PC-3 (cell line): Measurements from ENCODE around the gene GPC6. TPM values are rescaled to one million over a fixed set of nuclear protein-coding genes. Genes with fewer than 3 reads are reported as not detected.

Source experiments
- ATAC-seq: fragments of 200-7000 bp; cut with Tn5 transposase; 2 replicates; pipeline ENCODE4 v1.9.1; 2020; ENCODE audit warnings: mild to moderate bottlenecking, moderate library complexity
- BruUV-seq: library from RNA; stranded (reverse); fragments of 400-500 nt; replicated peaks from 2 replicates; lab custom pipeline; 2021; lab: Mats Ljungman, UMichigan
- CTCF ChIA-PET: fragments of 300-600 bp; sonication (Branson Sonifier 250); formaldehyde crosslinking; loops from one replicate; lab custom pipeline; 2022; ENCODE audit warnings: antibody characterized with exemption; lab: Charles Lee
- POLR2A ChIA-PET: fragments of 300-600 bp; sonication (Branson Sonifier 250); formaldehyde crosslinking; loops from one replicate; lab custom pipeline; 2022; ENCODE audit warnings: antibody characterized with exemption; ENCODE audit not compliant: unreplicated experiment; lab: Charles Lee
- DNase-seq: peaks from one replicate; pipeline ENCODE4 v3.0.0-alpha.2; 2015
- H2AFZ ChIP-seq: fragments of 300-600 bp; sonication (generic); 2 replicates; pipeline ENCODE4 v1.6.0; 2016; ENCODE audit warnings: antibody characterized with exemption, low read length
- H3F3A ChIP-seq: fragments of 300-600 bp; sonication (generic); one replicate; pipeline ENCODE4 v1.6.0; 2017; ENCODE audit warnings: antibody characterized with exemption, low read length, control low read depth, mild to moderate bottlenecking; ENCODE audit not compliant: unreplicated experiment
- H3K27ac ChIP-seq: fragments of 300-600 bp; sonication (generic); 2 replicates; pipeline ENCODE4 v1.5.1; 2016; ENCODE audit warnings: mild to moderate bottlenecking, low read length
- H3K27me3 ChIP-seq: fragments of 300-600 bp; sonication (generic); 2 replicates; pipeline ENCODE4 v1.6.1; 2016; ENCODE audit warnings: low read length, mixed read lengths
- H3K36me3 ChIP-seq: fragments of 300-600 bp; sonication (generic); 2 replicates; pipeline ENCODE4 v1.6.1; 2016; ENCODE audit warnings: low read depth, mixed run types, low read length, mixed read lengths
- H3K4me1 ChIP-seq: fragments of 300-600 bp; sonication (generic); 2 replicates; pipeline ENCODE4 v1.5.1; 2016; ENCODE audit warnings: low read length; ENCODE audit not compliant: insufficient read depth
- H3K4me2 ChIP-seq: fragments of 300-600 bp; sonication (generic); 2 replicates; pipeline ENCODE4 v1.6.0; 2016; ENCODE audit warnings: low read length
- H3K4me3 ChIP-seq: fragments of 300-600 bp; sonication (generic); 2 replicates; pipeline ENCODE4 v1.5.1; 2016; ENCODE audit warnings: mild to moderate bottlenecking, low read length, mixed read lengths
- H3K79me2 ChIP-seq: fragments of 300-600 bp; sonication (generic); 2 replicates; pipeline ENCODE4 v1.6.1; 2017; ENCODE audit warnings: low read length, mixed read lengths
- H3K9ac ChIP-seq: fragments of 300-600 bp; sonication (generic); 2 replicates; pipeline ENCODE4 v1.6.0; 2016; ENCODE audit warnings: mild to moderate bottlenecking, low read length
- H3K9me2 ChIP-seq: fragments of 300-600 bp; sonication (generic); replicated peaks from 2 replicates; pipeline ENCODE4 v1.6.1; 2016; ENCODE audit warnings: mixed run types, low read length, mixed read lengths
- H3K9me3 ChIP-seq: fragments of 300-600 bp; sonication (generic); 2 replicates; pipeline ENCODE4 v1.6.1; 2016; ENCODE audit warnings: low read length, mixed read lengths
- H4K20me1 ChIP-seq: fragments of 300-600 bp; sonication (generic); 2 replicates; pipeline ENCODE4 v1.6.1; 2016; ENCODE audit warnings: low read length, mixed read lengths
- CTCF ChIP-seq: fragments of 300-600 bp; sonication (generic); conservative IDR thresholded peaks from 2 replicates; pipeline ENCODE4 v1.5.1; 2017; ENCODE audit warnings: antibody characterized with exemption, low read depth, mild to moderate bottlenecking, low read length
- EZH2 ChIP-seq: fragments of 300-600 bp; sonication (generic); IDR thresholded peaks from one replicate; pipeline ENCODE4 v1.6.1; 2017; ENCODE audit warnings: antibody characterized with exemption, mild to moderate bottlenecking, low read length; ENCODE audit not compliant: unreplicated experiment
- EZH2phosphoT487 ChIP-seq: fragments of 300-600 bp; sonication (generic); IDR thresholded peaks from 2 replicates; pipeline ENCODE4 v1.6.1; 2018; ENCODE audit warnings: mild to moderate bottlenecking, antibody characterized with exemption, low read length, borderline replicate concordance
- intact Hi-C: fragments of 100-400 bp; cut with micrococcal nuclease; formaldehyde crosslinking; loops from 2 replicates; pipeline ENCODE4 v1.9.0; 2023
- total RNA-seq: library from RNA; depleted of rRNA; stranded (reverse); fragments of >200 nt; gene quantifications from 2 replicates; pipeline ENCODE4 v1.2.3, GENCODE V29; 2014

Gene GPC6
- total RNA-seq, 1 experiment from 2014 or later = 3.5 TPM

GRCh38 chr13:93951951-93952350 lies 725.3 kb downstream of the GPC6 start:
- Histone ChIP-seq H3K4me1 (no peaks in the 10 kb centered on the region), H3K27me3 (no peaks in the 10 kb centered on the region), H3K4me3 (no peak overlapping the region), H3K27ac (no peak overlapping the region), H3K36me3 (no peaks in the 10 kb centered on the region), H3F3A (no peaks in the 10 kb centered on the region), H3K4me2 (no peak overlapping the region), H3K79me2 (no peaks in the 10 kb centered on the region), H3K9me3 (no peaks in the 10 kb centered on the region), H3K9me2 (no peaks in the 10 kb centered on the region), H3K9ac (no peak overlapping the region), H2AFZ (no peak overlapping the region), H4K20me1 (no peaks in the 10 kb centered on the region)
- no peak for ATAC-seq
- DNase-seq = no peak
- BruUV-seq = no TSS peak
- POLR2A ChIA-PET = no interaction called here
- CTCF ChIA-PET = no interaction called here
- intact Hi-C loops = loop anchor here (2.0 to 10.0 kb wide), 2 partner anchors 703 to 1057 kb away; no protein-coding TSS in a partner anchor
- TF ChIP-seq CTCF = no peak
- no peak for TF ChIP-seq EZH2
- no peak for TF ChIP-seq EZH2phosphoT487

- Histone ChIP-seq H3K4me2 (no peak overlapping the region), H3K27me3 (no peaks in the 10 kb centered on the region), H3K9me2 (no peaks in the 10 kb centered on the region), H3F3A (no peaks in the 10 kb centered on the region), H3K4me3 (no peak overlapping the region), H3K9me3 (no peaks in the 10 kb centered on the region), H2AFZ (no peak overlapping the region), H3K79me2 (no peaks in the 10 kb centered on the region), H3K4me1 (no peaks in the 10 kb centered on the region), H3K27ac (no peak overlapping the region), H3K36me3 (no peaks in the 10 kb centered on the region), H4K20me1 (no peaks in the 10 kb centered on the region), H3K9ac (no peak overlapping the region)
- CTCF ChIA-PET = no interaction called here
- TF ChIP-seq CTCF (no peak), EZH2phosphoT487 (no peak), EZH2 (no peak)
- BruUV-seq = no TSS peak
- DNase-seq (no peak), ATAC-seq (no peak)
- intact Hi-C loops = loop anchor here (10.0 kb wide), 1 partner anchor 1059 kb away; no protein-coding TSS in a partner anchor
- POLR2A ChIA-PET = no interaction called here
Measured at GRCh38 chr13:93953841-93954240, 727.2 kb downstream of the GPC6 start.

- Histone ChIP-seq H3F3A (no peaks in the 10 kb centered on the region), H3K4me3 (no peak overlapping the region), H3K9me3 (no peaks in the 10 kb centered on the region), H3K27ac (no peak overlapping the region), H3K9me2 (no peaks in the 10 kb centered on the region), H3K79me2 (no peaks in the 10 kb centered on the region), H3K4me2 (no peak overlapping the region), H3K36me3 (no peaks in the 10 kb centered on the region), H4K20me1 (no peaks in the 10 kb centered on the region), H3K4me1 (no peaks in the 10 kb centered on the region), H3K9ac (no peak overlapping the region), H2AFZ (no peak overlapping the region), H3K27me3 (no peaks in the 10 kb centered on the region)
- intact Hi-C loops = loop anchor here (10.0 kb wide), 1 partner anchor 1061 kb away; no protein-coding TSS in a partner anchor
- ATAC-seq = no peak; the same call in 1 of the 2 replicates
- no peak for DNase-seq
- TF ChIP-seq EZH2 = no peak
- TF ChIP-seq EZH2phosphoT487 = no peak
- no peak for TF ChIP-seq CTCF
- BruUV-seq = no TSS peak
- ChIA-PET POLR2A (interaction anchor here (0.5 to 0.6 kb wide), 2 partner anchors 841 to 1089 kb away, joined by 3 to 4 read pairs; no protein-coding TSS in a partner anchor), CTCF (no interaction called here)
Measured at GRCh38 chr13:93955904-93956303, 729.3 kb downstream of the GPC6 start.
